GM18526 (cell line): ENCODE measurements around the gene MSX1.

Experiments
- POLR2A ChIP-seq: IDR thresholded peaks from 3 replicates; pipeline ENCODE4 v1.6.1; 2011; ENCODE audit not compliant: insufficient read length; ENCODE audit errors: extremely low read depth

MSX1 gene

DNA sequence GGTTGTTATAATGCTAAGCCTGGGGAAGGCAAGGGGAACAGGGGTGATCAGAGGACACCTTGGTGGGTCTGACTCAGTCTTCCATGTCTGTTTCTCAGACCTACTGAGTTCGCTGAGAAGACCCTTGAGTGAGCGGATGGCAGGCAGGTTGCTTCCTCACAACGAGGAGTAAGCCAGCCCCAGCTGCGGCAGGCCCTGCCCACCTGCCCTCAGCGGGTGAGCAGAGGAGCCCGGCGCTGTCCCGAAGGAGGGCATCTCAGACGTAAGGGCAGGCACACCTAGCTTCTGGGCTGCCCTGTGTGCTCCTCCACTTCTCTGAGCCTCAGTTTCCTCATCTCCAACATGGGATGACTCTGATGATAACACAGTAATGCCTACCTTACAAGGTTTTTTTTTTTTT, 30.3 kb downstream of the MSX1 start:
- no peak for TF ChIP-seq POLR2A

- no peak for TF ChIP-seq POLR2A
Observed at GRCh38 chr4:4890574-4891255, 31.2 kb downstream of the MSX1 start.

DNA sequence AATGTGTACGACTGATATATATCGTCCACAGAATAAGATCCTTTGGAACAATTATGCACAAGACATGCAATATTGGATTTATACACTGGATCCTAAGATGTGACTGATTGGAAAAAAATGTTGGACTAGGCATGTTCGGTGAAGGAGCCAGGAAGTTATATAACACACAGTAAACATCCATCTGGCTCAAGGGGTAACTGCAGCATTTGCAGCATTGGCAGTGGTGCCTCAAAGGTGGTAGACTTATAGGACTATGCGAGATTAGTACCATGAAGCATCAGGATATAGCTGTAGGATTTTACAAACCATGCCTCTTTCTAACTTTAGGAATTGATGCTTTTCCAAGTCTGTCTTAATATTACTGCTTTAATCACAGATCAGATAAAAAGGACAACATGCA, 34.3 kb downstream of the MSX1 start:
- no peak for TF ChIP-seq POLR2A

- TF ChIP-seq POLR2A: no peak
Observed at GRCh38 chr4:4899202-4899925, 39.9 kb downstream of the MSX1 start.

DNA sequence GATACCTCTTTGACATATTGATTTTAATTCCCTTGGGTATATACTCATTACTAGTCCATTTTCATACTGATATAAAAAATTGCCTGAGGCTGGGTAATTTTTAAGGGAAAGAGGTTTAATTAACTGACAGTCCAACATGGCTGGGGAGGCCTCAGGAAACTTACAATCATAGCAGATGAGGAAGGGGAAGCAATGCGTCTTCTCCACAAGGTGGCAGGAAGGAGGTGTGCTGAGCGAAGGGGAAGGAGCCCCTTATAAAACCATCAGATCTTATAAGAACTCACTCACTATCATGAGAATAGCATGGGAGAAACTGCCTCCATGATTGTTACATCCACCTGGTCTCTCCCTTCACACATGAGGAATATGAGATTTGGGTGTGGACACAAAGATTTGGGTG, 42.4 kb downstream of the MSX1 start:
- TF ChIP-seq POLR2A: no peak

- no peak for TF ChIP-seq POLR2A
Observed at GRCh38 chr4:4912155-4912554, 52.7 kb downstream of the MSX1 start.

DNA sequence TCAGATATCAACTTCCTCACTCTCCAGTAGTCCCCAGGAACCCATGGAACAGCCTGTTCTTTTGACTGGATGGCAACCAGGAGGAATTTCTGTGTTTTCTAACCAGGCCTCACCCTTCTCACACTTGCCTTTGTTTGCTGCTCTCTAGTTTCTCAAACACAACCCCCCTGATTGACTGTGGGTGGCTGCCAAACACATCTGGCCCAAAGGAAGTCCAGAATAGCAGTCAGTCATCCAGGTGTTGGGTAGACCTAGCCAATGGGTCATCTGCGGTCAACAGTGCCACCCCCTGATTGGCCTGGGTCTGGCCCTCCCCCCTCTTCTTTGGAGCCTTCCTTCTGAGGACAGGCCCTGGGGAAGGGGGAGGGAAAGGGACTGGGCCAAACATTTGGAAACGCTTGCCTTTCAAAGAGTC, 53.7 kb downstream of the MSX1 start:
- no peak for TF ChIP-seq POLR2A
